Kidney (tissue), 14 donors: ENCODE measurements around the gene PROCR. TPM values are rescaled to one million over a fixed set of nuclear protein-coding genes. Genes with fewer than 3 reads are reported as not detected.
"Not testable (repeated sequence)": the region's sequence is repeated elsewhere in the genome, so short reads cannot be mapped to it uniquely, and the experiment has no call there.

Experiments
- DNase-seq, 5 donors: peaks; one replicate each; pipeline ENCODE4 v3.0.0-alpha.2; 2013 to 2020
- FAIRE-seq: peaks from 2 replicates; lab custom pipeline; 2012; peaks lifted over from hg19 to GRCh38; lab: Jason Lieb, UNC
- H3K27ac ChIP-seq, 2 donors: one replicate each; pipeline ENCODE4 v1.7.0; 2013; ENCODE audit warnings: low read depth in 2 of 2, low read length in 2 of 2, inconsistent platforms in 1 of 2
- H3K27me3 ChIP-seq: one replicate; pipeline ENCODE4 v1.7.1; 2013; ENCODE audit warnings: low read length, inconsistent platforms; ENCODE audit not compliant: control insufficient read depth, insufficient read depth
- H3K36me3 ChIP-seq, 3 donors: one replicate each; pipeline versions ENCODE4 v1.7.0 to v1.7.1; 2013; ENCODE audit warnings: low read length in 3 of 3, control low read depth in 1 of 3, inconsistent platforms in 1 of 3; ENCODE audit not compliant: insufficient read depth in 3 of 3, control insufficient read depth in 2 of 3
- H3K4me1 ChIP-seq, 3 donors: one replicate each; pipeline versions ENCODE4 v1.7.0 to v1.7.1; 2013; ENCODE audit warnings: low read length in 3 of 3, inconsistent platforms in 1 of 3, low read depth in 1 of 3; ENCODE audit not compliant: control insufficient read depth in 2 of 3, insufficient read depth in 2 of 3
- H3K4me3 ChIP-seq, 3 donors: one replicate each; pipeline versions ENCODE4 v1.7.0 to v1.8.1; 2013; ENCODE audit warnings: low read length in 3 of 3, control low read depth in 1 of 3, inconsistent platforms in 1 of 3
- H3K9ac ChIP-seq, 3 donors: one replicate each; pipeline versions ENCODE4 v1.7.0 to v1.7.1; 2013; ENCODE audit warnings: low read length in 3 of 3, control low read depth in 1 of 3, inconsistent platforms in 1 of 3
- H3K9me3 ChIP-seq, 3 donors: one replicate each; pipeline versions ENCODE4 v1.7.0 to v1.7.1; 2013; ENCODE audit warnings: low read length in 3 of 3, control low read depth in 1 of 3, inconsistent platforms in 1 of 3; ENCODE audit not compliant: control insufficient read depth in 2 of 3, insufficient read depth in 1 of 3
- intact Hi-C: fragments of 100-400 bp; cut with DNase I; formaldehyde crosslinking; loops from one replicate; pipeline ENCODE4 v1.11.1; 2022
- polyA plus RNA-seq: library from polyadenylated mRNA; stranded (reverse); fragments of 350-450 nt; fragmentation: Illumina TruSeq; extraction: RNeasy Lipid Tissue Mini Kit (QIAGEN cat#74804); gene quantifications from one replicate; pipeline ENCODE4 v1.2.3, GENCODE V29; 2014; ENCODE audit warnings: low read depth, low replicate concordance; ENCODE audit not compliant: insufficient read depth
- total RNA-seq: library from RNA; stranded (reverse); fragmentation: NEBNext Ultra II Directional; extraction: Animal tissue kit (Norgen Biotek cat#: 25700); gene quantifications from one replicate; pipeline ENCODE4 v1.2.1, GENCODE V29; 2021
- TF ChIP-seq, protein P1 (sequence below): IDR thresholded peaks from 3 replicates; pipeline ENCODE4 v1.5.1; 2012; ENCODE audit warnings: mild to moderate bottlenecking, moderate library complexity, borderline replicate concordance; ENCODE audit not compliant: insufficient read depth; ENCODE audit errors: extremely low read depth
- donor health status: control.
- donor health status: control.
- donor health status: control.
- donor health status: control.
- donor health status: control.
- donor health status: DM: yes; HTN: yes; CAD: no.
- donor health status: Normal renal cell carcinoma (clear cell type).

Gene PROCR
- total and polyA plus RNA-seq, 2 donors from 2014 or later = 20.7 to 24.5 TPM

DNA sequence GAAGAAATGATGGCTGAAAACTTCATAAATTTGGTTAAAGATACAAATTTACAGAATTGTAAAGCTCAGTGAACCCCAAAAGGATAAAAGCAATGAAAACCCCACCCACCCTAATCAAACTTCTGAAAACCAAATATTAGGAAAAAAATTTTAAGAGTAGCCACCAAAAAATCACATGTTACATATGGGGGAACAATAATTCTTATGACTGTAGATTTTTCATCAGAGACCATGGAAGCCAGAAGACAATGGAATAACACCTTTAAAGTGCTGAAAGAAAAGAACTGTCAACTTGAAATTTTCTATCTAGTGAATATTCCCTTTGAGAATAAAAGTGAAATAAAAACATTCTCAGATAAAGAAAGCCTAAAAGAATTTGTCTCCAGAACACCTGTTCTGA lies 24.4 kb downstream of the PROCR start:
- TF ChIP-seq, protein P1, sequence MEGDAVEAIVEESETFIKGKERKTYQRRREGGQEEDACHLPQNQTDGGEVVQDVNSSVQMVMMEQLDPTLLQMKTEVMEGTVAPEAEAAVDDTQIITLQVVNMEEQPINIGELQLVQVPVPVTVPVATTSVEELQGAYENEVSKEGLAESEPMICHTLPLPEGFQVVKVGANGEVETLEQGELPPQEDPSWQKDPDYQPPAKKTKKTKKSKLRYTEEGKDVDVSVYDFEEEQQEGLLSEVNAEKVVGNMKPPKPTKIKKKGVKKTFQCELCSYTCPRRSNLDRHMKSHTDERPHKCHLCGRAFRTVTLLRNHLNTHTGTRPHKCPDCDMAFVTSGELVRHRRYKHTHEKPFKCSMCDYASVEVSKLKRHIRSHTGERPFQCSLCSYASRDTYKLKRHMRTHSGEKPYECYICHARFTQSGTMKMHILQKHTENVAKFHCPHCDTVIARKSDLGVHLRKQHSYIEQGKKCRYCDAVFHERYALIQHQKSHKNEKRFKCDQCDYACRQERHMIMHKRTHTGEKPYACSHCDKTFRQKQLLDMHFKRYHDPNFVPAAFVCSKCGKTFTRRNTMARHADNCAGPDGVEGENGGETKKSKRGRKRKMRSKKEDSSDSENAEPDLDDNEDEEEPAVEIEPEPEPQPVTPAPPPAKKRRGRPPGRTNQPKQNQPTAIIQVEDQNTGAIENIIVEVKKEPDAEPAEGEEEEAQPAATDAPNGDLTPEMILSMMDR = no peak
- Histone ChIP-seq H3K27me3 (no peaks in the 10 kb centered on the region), H3K4me1 (no peaks in the 10 kb centered on the region), H3K9ac (no peak overlapping the region), H3K36me3 (no peaks in the 10 kb centered on the region), H3K27ac (no peak overlapping the region), H3K4me3 (no peak overlapping the region), H3K9me3 (peaks cover 0 to 13% (median 6%) of the 10 kb centered on the region in 3 donors)
- FAIRE-seq = no peak
- intact Hi-C loops = no loop called here
- no peak for DNase-seq

DNA sequence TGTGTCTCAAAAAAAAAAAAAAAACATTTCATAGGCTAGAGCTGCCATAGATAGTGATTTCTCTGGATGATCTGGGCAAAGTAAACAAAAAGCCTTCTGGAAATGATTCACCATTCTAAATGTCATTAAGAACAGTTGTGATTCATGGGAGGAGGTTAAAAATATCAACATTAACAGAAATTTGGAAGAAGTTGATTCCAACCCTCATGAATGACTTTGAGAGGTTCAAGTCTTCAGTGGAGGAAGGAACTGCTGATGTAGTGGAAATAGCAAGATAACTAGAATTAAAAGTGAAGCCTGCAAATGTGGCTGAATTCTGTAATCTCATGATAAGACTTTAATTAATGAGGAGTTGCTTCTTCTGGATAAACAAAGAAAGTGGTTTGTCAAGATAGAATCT lies 27.9 kb downstream of the PROCR start:
- peaks cover 0 to 13% (median 6%) of the 10 kb centered on the region in 3 donors for H3K9me3 ChIP-seq
- no peak overlapping the region for H3K9ac ChIP-seq
- no peaks in the 10 kb centered on the region for H3K4me1 ChIP-seq
- no peaks in the 10 kb centered on the region for H3K27me3 ChIP-seq
- no peaks in the 10 kb centered on the region for H3K36me3 ChIP-seq
- FAIRE-seq (no peak), DNase-seq (no peak)
- H3K4me3 ChIP-seq = no peak overlapping the region
- TF ChIP-seq, protein P1 = no peak
- no peak overlapping the region for H3K27ac ChIP-seq
- intact Hi-C loops = no loop called here

DNA sequence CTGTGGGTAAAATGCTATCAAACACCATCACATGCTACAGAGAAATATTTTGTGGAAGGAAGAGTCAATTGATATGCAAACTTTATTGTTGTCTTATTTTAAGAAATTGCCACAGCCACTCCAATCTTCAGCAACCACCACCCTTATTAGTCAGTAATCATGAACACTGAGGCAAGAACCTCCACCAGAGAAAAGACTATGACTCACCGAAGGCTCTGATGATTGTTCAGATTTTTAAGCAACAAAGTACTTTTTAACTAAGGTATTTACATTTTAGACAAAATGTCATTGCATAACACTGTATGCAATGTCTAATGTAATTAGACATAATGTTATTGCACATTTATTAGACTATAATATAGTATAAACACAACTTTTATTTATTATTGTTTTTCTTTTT lies 28.4 kb downstream of the PROCR start:
- H3K27me3 ChIP-seq = no peaks in the 10 kb centered on the region
- FAIRE-seq = no peak
- TF ChIP-seq, protein P1 = no peak
- no peak overlapping the region for H3K4me3 ChIP-seq
- H3K36me3 ChIP-seq = no peaks in the 10 kb centered on the region
- DNase-seq = no peak
- peaks cover 0 to 13% (median 6%) of the 10 kb centered on the region in 3 donors for H3K9me3 ChIP-seq
- H3K4me1 ChIP-seq = no peaks in the 10 kb centered on the region
- intact Hi-C loops = no loop called here
- no peak overlapping the region for H3K9ac ChIP-seq
- H3K27ac ChIP-seq = no peak overlapping the region

DNA sequence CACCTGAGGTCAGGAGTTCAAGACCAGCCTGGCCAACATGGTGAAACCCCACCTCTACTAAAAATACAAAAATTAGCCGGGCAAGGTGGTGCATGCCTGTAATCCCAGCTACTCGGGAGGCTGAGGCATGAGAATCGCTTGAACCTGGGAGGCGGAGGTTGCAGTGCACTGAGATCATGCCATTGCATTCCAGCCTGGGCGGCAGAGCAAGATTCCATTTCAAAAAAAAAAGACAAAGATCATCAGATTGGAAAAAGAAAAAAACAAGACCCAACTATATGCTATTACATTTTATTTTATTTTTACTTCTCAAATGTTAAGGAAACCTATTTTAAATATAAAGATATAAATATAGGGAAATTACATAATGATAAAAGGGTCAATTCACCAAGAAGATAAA lies 29.6 kb downstream of the PROCR start:
- intact Hi-C loops, H3K4me3 ChIP-seq, H3K27ac ChIP-seq, H3K9me3 ChIP-seq, DNase-seq, H3K9ac ChIP-seq, H3K36me3 ChIP-seq, H3K27me3 ChIP-seq, H3K4me1 ChIP-seq: not testable (repeated sequence)
- FAIRE-seq = peak; percentile 41
